ENCODE data around the gene NDUFS3. TPM values are rescaled to one million over a fixed set of nuclear protein-coding genes. Genes with fewer than 3 reads are reported as not detected.

NDUFS3 gene
- total and polyA plus RNA-seq, 2 of the 13 experiments (the other 11 are each of a cell fraction or from before 2014, with no cell fraction given): 151 to 184 TPM

- no peak for TF ChIP-seq HOMEZ (CRISPR knock-in tag; IDR thresholded peaks at IDR 0.05; ENCODE audit: low read depth)
- TF ChIP-seq MAFK (conservative IDR thresholded peaks at IDR 0.05 in 1 of 2, IDR thresholded peaks at IDR 0.05 in 1 of 2; ENCODE audit: low read length in 2 of 2): peak in 1 of 2 experiments; percentile 24; a peak in 2 of 4 replicates
- TF ChIP-seq RBM39 (IDR thresholded peaks at IDR 0.05; ENCODE audit: low read depth, low read length, poor library complexity, severe bottlenecking): peak; percentile 95
- peak; percentile 93 for TF ChIP-seq MXD3 (CRISPR knock-in tag; IDR thresholded peaks at IDR 0.05)
- TF ChIP-seq ZSCAN31 (CRISPR knock-in tag; IDR thresholded peaks at IDR 0.05; ENCODE audit: low read depth): peak; percentile 97
- peak; percentile 73; the same call in 1 of the 2 replicates for TF ChIP-seq ELF4 (CRISPR knock-in tag; IDR thresholded peaks at IDR 0.05; ENCODE audit: borderline replicate concordance)
- TF ChIP-seq, protein P1, sequence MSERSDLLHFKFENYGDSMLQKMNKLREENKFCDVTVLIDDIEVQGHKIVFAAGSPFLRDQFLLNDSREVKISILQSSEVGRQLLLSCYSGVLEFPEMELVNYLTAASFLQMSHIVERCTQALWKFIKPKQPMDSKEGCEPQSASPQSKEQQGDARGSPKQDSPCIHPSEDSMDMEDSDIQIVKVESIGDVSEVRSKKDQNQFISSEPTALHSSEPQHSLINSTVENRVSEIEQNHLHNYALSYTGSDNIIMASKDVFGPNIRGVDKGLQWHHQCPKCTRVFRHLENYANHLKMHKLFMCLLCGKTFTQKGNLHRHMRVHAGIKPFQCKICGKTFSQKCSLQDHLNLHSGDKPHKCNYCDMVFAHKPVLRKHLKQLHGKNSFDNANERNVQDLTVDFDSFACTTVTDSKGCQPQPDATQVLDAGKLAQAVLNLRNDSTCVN (CRISPR knock-in tag; IDR thresholded peaks at IDR 0.05; ENCODE audit: borderline replicate concordance): peak; percentile 86; the same call in 1 of the 2 replicates
- peak; percentile 86 for TF ChIP-seq ZNF605 (CRISPR knock-in tag; IDR thresholded peaks at IDR 0.05)
- TF ChIP-seq FOSL2 (CRISPR knock-in tag; IDR thresholded peaks at IDR 0.05): peak; percentile 69
- TF ChIP-seq ARID5B (CRISPR knock-in tag; IDR thresholded peaks at IDR 0.05): peak; percentile 77
- TF ChIP-seq, protein P2, sequence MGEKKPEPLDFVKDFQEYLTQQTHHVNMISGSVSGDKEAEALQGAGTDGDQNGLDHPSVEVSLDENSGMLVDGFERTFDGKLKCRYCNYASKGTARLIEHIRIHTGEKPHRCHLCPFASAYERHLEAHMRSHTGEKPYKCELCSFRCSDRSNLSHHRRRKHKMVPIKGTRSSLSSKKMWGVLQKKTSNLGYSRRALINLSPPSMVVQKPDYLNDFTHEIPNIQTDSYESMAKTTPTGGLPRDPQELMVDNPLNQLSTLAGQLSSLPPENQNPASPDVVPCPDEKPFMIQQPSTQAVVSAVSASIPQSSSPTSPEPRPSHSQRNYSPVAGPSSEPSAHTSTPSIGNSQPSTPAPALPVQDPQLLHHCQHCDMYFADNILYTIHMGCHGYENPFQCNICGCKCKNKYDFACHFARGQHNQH (CRISPR knock-in tag; IDR thresholded peaks at IDR 0.05): peak; percentile 97; the same call in 1 of the 2 replicates
- peak; percentile 70; the same call in 1 of the 2 replicates for TF ChIP-seq ZNF143 (CRISPR knock-in tag; IDR thresholded peaks at IDR 0.05)
- no peak for TF ChIP-seq ZNF207 (IDR thresholded peaks at IDR 0.05; ENCODE audit: borderline replicate concordance)
- TF ChIP-seq RXRA (CRISPR knock-in tag; IDR thresholded peaks at IDR 0.05): peak; percentile 88
- TF ChIP-seq, protein P3, sequence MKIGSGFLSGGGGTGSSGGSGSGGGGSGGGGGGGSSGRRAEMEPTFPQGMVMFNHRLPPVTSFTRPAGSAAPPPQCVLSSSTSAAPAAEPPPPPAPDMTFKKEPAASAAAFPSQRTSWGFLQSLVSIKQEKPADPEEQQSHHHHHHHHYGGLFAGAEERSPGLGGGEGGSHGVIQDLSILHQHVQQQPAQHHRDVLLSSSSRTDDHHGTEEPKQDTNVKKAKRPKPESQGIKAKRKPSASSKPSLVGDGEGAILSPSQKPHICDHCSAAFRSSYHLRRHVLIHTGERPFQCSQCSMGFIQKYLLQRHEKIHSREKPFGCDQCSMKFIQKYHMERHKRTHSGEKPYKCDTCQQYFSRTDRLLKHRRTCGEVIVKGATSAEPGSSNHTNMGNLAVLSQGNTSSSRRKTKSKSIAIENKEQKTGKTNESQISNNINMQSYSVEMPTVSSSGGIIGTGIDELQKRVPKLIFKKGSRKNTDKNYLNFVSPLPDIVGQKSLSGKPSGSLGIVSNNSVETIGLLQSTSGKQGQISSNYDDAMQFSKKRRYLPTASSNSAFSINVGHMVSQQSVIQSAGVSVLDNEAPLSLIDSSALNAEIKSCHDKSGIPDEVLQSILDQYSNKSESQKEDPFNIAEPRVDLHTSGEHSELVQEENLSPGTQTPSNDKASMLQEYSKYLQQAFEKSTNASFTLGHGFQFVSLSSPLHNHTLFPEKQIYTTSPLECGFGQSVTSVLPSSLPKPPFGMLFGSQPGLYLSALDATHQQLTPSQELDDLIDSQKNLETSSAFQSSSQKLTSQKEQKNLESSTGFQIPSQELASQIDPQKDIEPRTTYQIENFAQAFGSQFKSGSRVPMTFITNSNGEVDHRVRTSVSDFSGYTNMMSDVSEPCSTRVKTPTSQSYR (CRISPR knock-in tag; IDR thresholded peaks at IDR 0.05; ENCODE audit: borderline replicate concordance): peak; percentile 96
- 0 out of 2 replicates have a peak, but pooled peaks have one; percentile 53 for TF ChIP-seq ZFP1 (CRISPR knock-in tag; IDR thresholded peaks at IDR 0.05)
Observed at GRCh38 chr11:47578524-47579494, at the start of gene NDUFS3, which contains the start of gene KBTBD4 (continued).

Measured in HepG2 (cell line).